Neural crest cell (in vitro differentiated cells): ENCODE measurements around the gene PRPSAP2. TPM values are rescaled to one million over a fixed set of nuclear protein-coding genes. Genes with fewer than 3 reads are reported as not detected.

Experiments
- DNase-seq: peaks from one replicate; pipeline ENCODE4 v3.0.0; 2021; ENCODE audit warnings: low read depth, mixed read lengths, low spot score
- H3K27ac Mint-ChIP-seq: one replicate; pipeline ENCODE4 v1.8.0; 2021; ENCODE audit warnings: mild to moderate bottlenecking, mixed read lengths; ENCODE audit not compliant: unreplicated experiment
- H3K27me3 Mint-ChIP-seq: 2 replicates; pipeline ENCODE4 v1.8.0; 2021; ENCODE audit warnings: low read depth, mild to moderate bottlenecking, mixed read lengths
- H3K36me3 Mint-ChIP-seq: 2 replicates; pipeline ENCODE4 v1.8.0; 2021; ENCODE audit warnings: low read depth, mild to moderate bottlenecking, mixed read lengths
- H3K4me1 Mint-ChIP-seq: 2 replicates; pipeline ENCODE4 v1.8.0; 2021; ENCODE audit warnings: mixed read lengths
- H3K4me3 Mint-ChIP-seq: one replicate; pipeline ENCODE4 v1.8.0; 2021; ENCODE audit warnings: mild to moderate bottlenecking, mixed read lengths
- H3K9me3 Mint-ChIP-seq: 2 replicates; pipeline ENCODE4 v1.8.0; 2021; ENCODE audit warnings: mixed read lengths
- CTCF ChIP-seq: fragments of 200-600 bp; sonication (generic); conservative IDR thresholded peaks from 2 replicates; pipeline ENCODE4 v1.5.0; 2021; ENCODE audit warnings: antibody characterized with exemption, mild to moderate bottlenecking
- total RNA-seq: library from RNA; stranded (reverse); gene quantifications from 2 replicates; pipeline ENCODE4 v1.2.1, GENCODE V29; 2021

The PRPSAP2 gene
- total RNA-seq, 1 donor from 2014 or later = 72.4 TPM

GRCh38 chr17:18947866-18948265, 89.9 kb downstream of the PRPSAP2 start:
- Mint-ChIP-seq H3K4me1 (no peaks in the 10 kb centered on the region), H3K27ac (no peak overlapping the region), H3K4me3 (no peak overlapping the region), H3K36me3 (no peaks in the 10 kb centered on the region), H3K27me3 (peaks cover 9% of the 10 kb centered on the region), H3K9me3 (no peaks in the 10 kb centered on the region)
- no peak for DNase-seq
- no peak for TF ChIP-seq CTCF

- Mint-ChIP-seq H3K4me3 (no peak overlapping the region), H3K27ac (no peak overlapping the region), H3K4me1 (no peaks in the 10 kb centered on the region), H3K9me3 (no peaks in the 10 kb centered on the region), H3K27me3 (peaks cover 9% of the 10 kb centered on the region), H3K36me3 (no peaks in the 10 kb centered on the region)
- no peak for TF ChIP-seq CTCF
- no peak for DNase-seq
Measured at GRCh38 chr17:18948476-18949006, 90.6 kb downstream of the PRPSAP2 start.

- DNase-seq = no peak
- peaks cover 9% of the 10 kb centered on the region for H3K27me3 Mint-ChIP-seq
- no peak overlapping the region for H3K27ac Mint-ChIP-seq
- no peaks in the 10 kb centered on the region for H3K4me1 Mint-ChIP-seq
- no peak overlapping the region for H3K4me3 Mint-ChIP-seq
- H3K9me3 Mint-ChIP-seq = no peaks in the 10 kb centered on the region
- no peaks in the 10 kb centered on the region for H3K36me3 Mint-ChIP-seq
- no peak for TF ChIP-seq CTCF
Measured at GRCh38 chr17:18949566-18949965, 91.6 kb downstream of the PRPSAP2 start.

- H3K27ac Mint-ChIP-seq = no peak overlapping the region
- H3K27me3 Mint-ChIP-seq = peaks cover 6% of the 10 kb centered on the region
- TF ChIP-seq CTCF = no peak
- no peaks in the 10 kb centered on the region for H3K4me1 Mint-ChIP-seq
- no peak overlapping the region for H3K4me3 Mint-ChIP-seq
- no peaks in the 10 kb centered on the region for H3K36me3 Mint-ChIP-seq
- H3K9me3 Mint-ChIP-seq = no peaks in the 10 kb centered on the region
- no peak for DNase-seq
Measured at GRCh38 chr17:18950346-18950745, 92.4 kb downstream of the PRPSAP2 start.

GRCh38 chr17:18950944-18951905, 93.3 kb downstream of the PRPSAP2 start:
- no peaks in the 10 kb centered on the region for H3K9me3 Mint-ChIP-seq
- peak overlapping the region; percentile 57 for H3K27ac Mint-ChIP-seq
- H3K36me3 Mint-ChIP-seq = no peaks in the 10 kb centered on the region
- no peak for DNase-seq
- no peak overlapping the region for H3K4me3 Mint-ChIP-seq
- H3K4me1 Mint-ChIP-seq = no peaks in the 10 kb centered on the region
- no peaks in the 10 kb centered on the region for H3K27me3 Mint-ChIP-seq
- no peak for TF ChIP-seq CTCF
